ENCODE results near the gene BAZ2B. TPM values are rescaled to one million over a fixed set of nuclear protein-coding genes. Genes with fewer than 3 reads are reported as not detected.

Gene BAZ2B
- total and polyA plus RNA-seq, 7 donors = 7.6 to 156 (median 105) TPM

DNA sequence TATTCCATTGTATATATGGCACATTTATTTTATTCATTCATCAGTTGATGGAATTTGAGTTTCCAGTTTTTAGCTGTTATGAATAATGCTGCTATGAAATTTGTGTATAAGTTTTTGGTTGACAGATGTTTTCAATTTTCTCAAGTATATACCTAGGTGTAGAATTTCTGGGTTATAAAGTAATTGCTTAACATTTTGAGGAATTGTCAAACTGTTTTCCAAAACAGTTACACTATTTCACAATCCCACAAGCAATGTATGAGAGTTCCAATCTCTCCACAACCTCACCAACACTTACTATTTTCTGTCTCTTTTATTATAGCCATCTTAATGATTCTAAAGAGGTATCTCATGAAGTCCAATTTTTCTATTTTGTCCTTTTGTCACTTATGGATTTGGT, 317.4 kb downstream of the BAZ2B start:
- Histone ChIP-seq H3K36me3 (no peaks in the 10 kb centered on the region), H3K27ac (no peak overlapping the region), H3K9me3 (no peaks in the 10 kb centered on the region), H3K4me3 (no peak overlapping the region), H3K27me3 (no peaks in the 10 kb centered on the region), H3K4me1 (no peaks in the 10 kb centered on the region)
- intact Hi-C loops (cut with DNase I) = no loop called here
- no peak for DNase-seq
- TF ChIP-seq EP300 (IDR thresholded peaks at IDR 0.05) (no peak), POLR2A (IDR thresholded peaks at IDR 0.05) (no peak), POLR2AphosphoS5 (IDR thresholded peaks at IDR 0.05) (no peak)
- TF ChIP-seq, protein P1, sequence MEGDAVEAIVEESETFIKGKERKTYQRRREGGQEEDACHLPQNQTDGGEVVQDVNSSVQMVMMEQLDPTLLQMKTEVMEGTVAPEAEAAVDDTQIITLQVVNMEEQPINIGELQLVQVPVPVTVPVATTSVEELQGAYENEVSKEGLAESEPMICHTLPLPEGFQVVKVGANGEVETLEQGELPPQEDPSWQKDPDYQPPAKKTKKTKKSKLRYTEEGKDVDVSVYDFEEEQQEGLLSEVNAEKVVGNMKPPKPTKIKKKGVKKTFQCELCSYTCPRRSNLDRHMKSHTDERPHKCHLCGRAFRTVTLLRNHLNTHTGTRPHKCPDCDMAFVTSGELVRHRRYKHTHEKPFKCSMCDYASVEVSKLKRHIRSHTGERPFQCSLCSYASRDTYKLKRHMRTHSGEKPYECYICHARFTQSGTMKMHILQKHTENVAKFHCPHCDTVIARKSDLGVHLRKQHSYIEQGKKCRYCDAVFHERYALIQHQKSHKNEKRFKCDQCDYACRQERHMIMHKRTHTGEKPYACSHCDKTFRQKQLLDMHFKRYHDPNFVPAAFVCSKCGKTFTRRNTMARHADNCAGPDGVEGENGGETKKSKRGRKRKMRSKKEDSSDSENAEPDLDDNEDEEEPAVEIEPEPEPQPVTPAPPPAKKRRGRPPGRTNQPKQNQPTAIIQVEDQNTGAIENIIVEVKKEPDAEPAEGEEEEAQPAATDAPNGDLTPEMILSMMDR (IDR thresholded peaks at IDR 0.05) = no peak

DNA sequence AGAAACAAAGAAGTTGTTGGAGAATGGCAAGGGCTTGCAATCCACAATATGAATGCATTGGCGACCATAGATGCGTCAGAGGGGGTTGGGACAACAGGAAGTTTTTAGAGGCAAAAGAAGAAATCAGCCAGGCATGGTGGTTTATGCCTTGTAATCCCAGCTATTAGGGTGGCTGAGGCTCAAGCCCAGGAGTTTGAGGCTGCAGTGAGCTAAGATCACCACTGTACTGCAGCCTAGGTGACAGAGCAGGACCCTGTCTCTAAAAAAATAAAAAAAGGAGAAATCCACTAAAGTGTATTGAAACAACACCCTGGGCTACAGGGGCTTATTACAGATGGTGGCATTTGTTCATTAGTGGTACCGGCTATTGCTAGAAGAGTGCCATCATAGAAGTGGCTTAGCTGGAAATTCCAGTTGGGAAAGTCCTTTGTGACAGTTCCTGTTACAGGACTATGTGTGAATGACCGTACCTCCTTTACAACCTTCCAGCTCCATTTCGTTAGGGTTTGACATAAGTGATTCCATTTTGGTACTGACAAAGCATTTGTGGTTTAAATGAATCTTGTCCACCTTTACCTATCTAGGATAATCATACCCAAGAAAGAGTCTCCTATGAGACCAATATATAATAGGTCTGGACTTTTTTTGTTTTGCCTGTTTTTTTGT, 319.2 kb downstream of the BAZ2B start:
- H3K4me3 ChIP-seq = no peak overlapping the region
- no peak for DNase-seq
- intact Hi-C loops (cut with DNase I) = no loop called here
- H3K4me1 ChIP-seq = no peaks in the 10 kb centered on the region
- no peaks in the 10 kb centered on the region for H3K27me3 ChIP-seq
- H3K27ac ChIP-seq = no peak overlapping the region
- H3K36me3 ChIP-seq = no peaks in the 10 kb centered on the region
- WGBS, 2 donors = 61 to 86% methylated on average over 5 of the region's 5 CpGs
- no peak for TF ChIP-seq EP300 (IDR thresholded peaks at IDR 0.05)
- no peak for TF ChIP-seq POLR2A (IDR thresholded peaks at IDR 0.05)
- no peak for TF ChIP-seq POLR2AphosphoS5 (IDR thresholded peaks at IDR 0.05)
- H3K9me3 ChIP-seq = no peaks in the 10 kb centered on the region

DNA sequence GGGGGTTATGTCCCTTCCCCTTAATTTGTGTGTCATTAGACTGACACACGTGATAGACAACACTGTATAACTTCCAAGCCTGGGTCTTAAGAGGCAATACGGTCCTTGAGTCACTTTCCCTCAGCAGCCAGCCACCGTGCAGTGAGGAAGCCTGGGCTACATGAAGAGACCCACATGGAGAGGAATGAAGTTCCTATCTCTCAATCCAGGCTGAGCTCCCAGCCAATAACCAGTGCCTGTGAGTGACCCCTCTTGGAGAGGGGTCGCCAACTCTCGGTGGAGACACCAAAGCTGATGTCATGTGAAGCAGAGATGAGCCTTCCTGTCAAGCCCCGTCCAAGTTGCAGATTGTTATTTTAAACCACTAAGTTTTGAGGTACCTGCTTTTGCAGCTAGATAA, 324.2 kb downstream of the BAZ2B start:
- Histone ChIP-seq H3K4me3 (no peak overlapping the region), H3K27ac (no peak overlapping the region), H3K4me1 (peaks cover 0 to 13% (median 4%) of the 10 kb centered on the region in 4 donors), H3K27me3 (no peaks in the 10 kb centered on the region), H3K9me3 (no peaks in the 10 kb centered on the region), H3K36me3 (no peaks in the 10 kb centered on the region)
- DNase-seq = no peak
- 59 to 78% methylated on average over 6 of the region's 6 CpGs for WGBS, 2 donors
- TF ChIP-seq POLR2A (IDR thresholded peaks at IDR 0.05) = no peak
- TF ChIP-seq, protein P1 (IDR thresholded peaks at IDR 0.05) = no peak
- TF ChIP-seq EP300 (IDR thresholded peaks at IDR 0.05) = no peak
- TF ChIP-seq POLR2AphosphoS5 (IDR thresholded peaks at IDR 0.05) = no peak
- intact Hi-C loops (cut with DNase I) = no loop called here

DNA sequence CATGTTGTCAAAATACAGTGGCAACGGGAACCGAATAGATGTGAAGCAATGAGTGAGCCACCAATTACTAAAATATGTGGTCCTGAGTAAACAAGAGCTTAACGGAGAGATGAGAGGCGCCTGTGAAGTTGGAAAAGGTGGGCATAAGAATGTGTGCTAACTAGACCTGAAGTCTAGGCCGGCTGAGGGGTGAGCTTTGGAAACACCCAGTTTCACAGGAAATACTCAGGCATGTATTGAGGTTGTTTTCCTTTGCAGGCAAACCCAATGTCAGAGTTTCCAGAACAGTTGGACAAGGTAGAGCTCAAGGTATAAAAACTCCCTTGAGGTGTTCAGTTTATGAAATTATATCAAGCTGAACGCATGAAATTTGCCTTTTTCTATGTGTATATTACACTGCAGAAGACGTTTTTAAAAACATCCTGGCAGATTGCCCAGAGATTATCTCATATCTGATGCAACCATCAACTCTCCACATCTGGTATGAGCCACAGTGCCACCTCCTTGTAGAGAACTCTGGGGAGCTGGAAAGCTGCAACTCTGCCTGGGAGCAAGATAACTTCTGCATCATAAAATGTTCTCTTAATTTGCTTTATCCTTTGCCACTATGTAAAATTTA, 325.9 kb downstream of the BAZ2B start:
- peaks cover 0 to 20% (median 8%) of the 10 kb centered on the region in 4 donors for H3K4me1 ChIP-seq
- no peak overlapping the region for H3K4me3 ChIP-seq
- no peak for DNase-seq
- no peak overlapping the region for H3K27ac ChIP-seq
- no peaks in the 10 kb centered on the region for H3K9me3 ChIP-seq
- 53 to 59% methylated on average over 7 of the region's 7 CpGs for WGBS, 2 donors
- H3K27me3 ChIP-seq = no peaks in the 10 kb centered on the region
- H3K36me3 ChIP-seq = no peaks in the 10 kb centered on the region
- TF ChIP-seq, protein P1 (IDR thresholded peaks at IDR 0.05) = no peak
- TF ChIP-seq EP300 (IDR thresholded peaks at IDR 0.05) (no peak), POLR2AphosphoS5 (IDR thresholded peaks at IDR 0.05) (no peak), POLR2A (IDR thresholded peaks at IDR 0.05) (no peak)
- intact Hi-C loops (cut with DNase I) = no loop called here

DNA sequence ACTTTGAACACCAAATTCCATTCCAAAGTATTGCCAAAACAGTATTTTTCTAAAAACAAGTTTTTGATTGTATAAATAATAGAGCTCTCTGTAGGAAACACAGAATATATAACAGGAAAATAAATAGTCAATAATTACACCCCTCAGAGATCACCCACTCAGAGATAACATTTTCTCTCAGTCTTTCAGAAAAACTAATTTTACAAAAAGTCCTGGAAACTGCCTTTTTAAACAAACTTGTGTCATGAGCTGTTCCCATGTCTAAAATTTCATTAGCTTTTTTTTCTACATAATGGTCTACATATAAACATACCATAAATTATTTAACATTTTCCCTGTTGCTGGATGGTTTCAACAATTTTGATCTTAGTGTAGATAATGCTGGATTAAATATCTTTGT, 328.6 kb downstream of the BAZ2B start:
- Histone ChIP-seq H3K4me3 (no peak overlapping the region), H3K4me1 (peaks cover 0 to 23% (median 11%) of the 10 kb centered on the region in 4 donors), H3K27me3 (no peaks in the 10 kb centered on the region), H3K27ac (peak overlapping the region; percentile 87 to 88 (median 88)), H3K9me3 (no peaks in the 10 kb centered on the region), H3K36me3 (no peaks in the 10 kb centered on the region)
- intact Hi-C loops (cut with DNase I) = loop anchor here (10.0 kb wide), 4 partner anchors 327 to 1413 kb away; partner anchors contain the start of genes ACVR1, BAZ2B and MARCHF7
- TF ChIP-seq POLR2AphosphoS5 (IDR thresholded peaks at IDR 0.05) (no peak), POLR2A (IDR thresholded peaks at IDR 0.05) (no peak), EP300 (IDR thresholded peaks at IDR 0.05) (no peak)
- TF ChIP-seq, protein P1 (IDR thresholded peaks at IDR 0.05) = no peak
- no peak for DNase-seq

Measured in sigmoid colon (tissue), 7 donors.